HL-60 (cell line): ENCODE results near the gene MVP.

ENCODE experiments used
- DNase-seq, 2 experiments: peaks; one replicate each; pipeline ENCODE4 v3.0.0-alpha.2; 2010 to 2020; ENCODE audit warnings: low read depth in 1 of 2, low spot score in 1 of 2
- H3K27ac ChIP-seq: fragments of 250-450 bp; sonication (Bioruptor Pico); replicated peaks from 2 replicates; pipeline ENCODE4 v1.5.1; 2020; ENCODE audit warnings: mild to moderate bottlenecking, moderate library complexity
- H3K27me3 ChIP-seq: fragments of 250-450 bp; sonication (Bioruptor Pico); 2 replicates; pipeline ENCODE4 v1.5.1; 2021; ENCODE audit warnings: mild to moderate bottlenecking, moderate library complexity; ENCODE audit not compliant: insufficient read depth, poor library complexity, severe bottlenecking
- H3K4me3 ChIP-seq: replicated peaks from 2 replicates; pipeline ENCODE4 v1.5.1; 2011; ENCODE audit warnings: mild to moderate bottlenecking, control low read depth, low read length; ENCODE audit not compliant: insufficient read depth
- CTCF ChIP-seq: IDR thresholded peaks from one replicate; pipeline ENCODE4 v1.5.1; 2011; ENCODE audit warnings: low read length, control low read depth, inconsistent platforms; ENCODE audit not compliant: insufficient read depth
- GABPA ChIP-seq: IDR thresholded peaks from 2 replicates; pipeline ENCODE4 v1.6.1; 2012; ENCODE audit warnings: low read depth
- POLR2AphosphoS5 ChIP-seq: IDR thresholded peaks from 2 replicates; pipeline ENCODE4 v1.6.1; 2012; ENCODE audit warnings: low read depth
- REST ChIP-seq: IDR thresholded peaks from 2 replicates; pipeline ENCODE4 v1.6.1; 2012; ENCODE audit warnings: low read depth; ENCODE audit not compliant: insufficient replicate concordance
- SPI1 ChIP-seq: IDR thresholded peaks from 2 replicates; pipeline ENCODE4 v1.6.1; 2012; ENCODE audit warnings: low read depth, mild to moderate bottlenecking, borderline replicate concordance

Gene MVP

GRCh38 chr16:29813644-29814562 lies 6.4 kb upstream of the MVP start:
- no peak for DNase-seq
- no peak overlapping the region for H3K4me3 ChIP-seq

GRCh38 chr16:29814592-29814991 lies 5.7 kb upstream of the MVP start:
- Histone ChIP-seq H3K4me3 (no peak overlapping the region), H3K27ac (no peak overlapping the region), H3K27me3 (no peaks in the 10 kb centered on the region)
- TF ChIP-seq REST = no peak
- TF ChIP-seq SPI1 = no peak
- TF ChIP-seq GABPA = no peak
- TF ChIP-seq CTCF = no peak
- DNase-seq = no peak

More at GRCh38 chr16:29813644-29814562, 6.4 kb upstream of the MVP start:
- Histone ChIP-seq H3K27me3 (no peaks in the 10 kb centered on the region), H3K27ac (no peak overlapping the region)
- TF ChIP-seq CTCF (no peak), SPI1 (no peak), REST (no peak), GABPA (no peak), POLR2AphosphoS5 (no peak)

GRCh38 chr16:29815032-29815721 lies 5.1 kb upstream of the MVP start:
- Histone ChIP-seq H3K27me3 (no peaks in the 10 kb centered on the region), H3K4me3 (peak overlapping the region; percentile 78), H3K27ac (peak overlapping the region; percentile 93)
- TF ChIP-seq CTCF = no peak
- DNase-seq = no peak
